Testis (tissue), 3 donors: ENCODE measurements around the gene GPR162. TPM values are rescaled to one million over a fixed set of nuclear protein-coding genes. Genes with fewer than 3 reads are reported as not detected.
"Not testable (repeated sequence)": the region's sequence is repeated elsewhere in the genome, so short reads cannot be mapped to it uniquely, and the experiment has no call there.

Experiments
- DNase-seq: peaks from one replicate; pipeline ENCODE4 v3.0.0-alpha.2; 2019
- H3K27ac ChIP-seq, 2 donors: fragments of 200-600 bp; sonication (generic); one replicate each; pipeline ENCODE4 v1.5.1; 2019
- H3K27me3 ChIP-seq: fragments of 200-600 bp; sonication (generic); one replicate; pipeline ENCODE4 v1.5.1; 2019
- H3K36me3 ChIP-seq: fragments of 200-600 bp; sonication (generic); one replicate; pipeline ENCODE4 v1.5.1; 2017; ENCODE audit warnings: low read depth; ENCODE audit errors: missing control alignments
- H3K4me1 ChIP-seq: fragments of 200-600 bp; sonication (generic); one replicate; pipeline ENCODE4 v1.5.1; 2019
- H3K4me3 ChIP-seq, 2 donors: fragments of 200-600 bp; sonication (generic); one replicate each; pipeline ENCODE4 v1.5.1; 2017 to 2019
- H3K9me3 ChIP-seq: fragments of 200-600 bp; sonication (generic); one replicate; pipeline ENCODE4 v1.5.1; 2017
- CTCF ChIP-seq, 3 experiments: fragments of 450-650 bp in 2 of 3; fragments of 200-600 bp in 1 of 3; sonication (generic) in 1 of 3; IDR thresholded peaks; one replicate each; pipeline ENCODE4 v1.5.1; 2016 to 2019; ENCODE audit warnings: antibody characterized with exemption in 3 of 3, mild to moderate bottlenecking in 2 of 3, moderate library complexity in 1 of 3
- POLR2A ChIP-seq: fragments of 450-650 bp; IDR thresholded peaks from one replicate; pipeline ENCODE4 v1.6.1; 2017; ENCODE audit warnings: antibody characterized with exemption, mild to moderate bottlenecking, moderate library complexity
- WGBS, 2 donors: methylation state at CpG; one replicate each; pipeline ENCODE4 v1.1.5; 2018; 5-methylcytosine and 5-hydroxymethylcytosine counted together
- intact Hi-C: fragments of 100-400 bp; cut with DNase I; formaldehyde crosslinking; loops from one replicate; pipeline ENCODE4 v1.15.1; 2023; ENCODE audit warnings: low total_unique reads
- polyA plus RNA-seq: library from polyadenylated mRNA; stranded (reverse); fragments of 350-450 nt; fragmentation: Illumina TruSeq; extraction: RNeasy Lipid Tissue Mini Kit (QIAGEN cat#74804); gene quantifications from one replicate; pipeline ENCODE4 v1.2.3, GENCODE V29; 2014; ENCODE audit warnings: low read depth, low replicate concordance; ENCODE audit not compliant: insufficient read depth
- total RNA-seq, 2 donors: library from RNA; depleted of rRNA; stranded (reverse); fragments of >200 nt; gene quantifications; one replicate each; pipeline ENCODE4 v1.2.3, GENCODE V29; 2016

GPR162 gene
- total and polyA plus RNA-seq, 3 donors from 2014 or later: 0.94 to 2.2 (median 1.8) TPM

GRCh38 chr12:6861391-6861790 is 39.8 kb downstream of the GPR162 start:
- intact Hi-C loops: no loop called here
- Histone ChIP-seq H3K27ac (no peak overlapping the region), H3K36me3 (no peaks in the 10 kb centered on the region), H3K4me3 (no peak overlapping the region), H3K27me3 (no peaks in the 10 kb centered on the region), H3K9me3 (no peaks in the 10 kb centered on the region), H3K4me1 (no peaks in the 10 kb centered on the region)
- TF ChIP-seq CTCF (IDR thresholded peaks at IDR 0.05) (no peak), POLR2A (no peak)
- DNase-seq: no peak
- WGBS, 2 donors: 93 to 95% methylated on average over 7 to 9 of the region's 9 CpGs

- DNase-seq: no peak
- Histone ChIP-seq H3K27ac (no peak overlapping the region), H3K4me1 (peaks cover 6% of the 10 kb centered on the region), H3K27me3 (no peaks in the 10 kb centered on the region), H3K4me3 (no peak overlapping the region), H3K9me3 (no peaks in the 10 kb centered on the region), H3K36me3 (no peaks in the 10 kb centered on the region)
- TF ChIP-seq CTCF (IDR thresholded peaks at IDR 0.05) (no peak), POLR2A (no peak)
- intact Hi-C loops: no loop called here
- WGBS, 2 donors: 89% methylated on average over 11 of the region's 11 CpGs
These were observed 41.4 kb downstream of the GPR162 start for GRCh38 chr12:6863033-6863432.

GRCh38 chr12:6863586-6864321 is 42.1 kb downstream of the GPR162 start:
- TF ChIP-seq CTCF (IDR thresholded peaks at IDR 0.05) (no peak), POLR2A (no peak)
- DNase-seq: no peak
- intact Hi-C loops: no loop called here
- H3K36me3 ChIP-seq: no peaks in the 10 kb centered on the region
- WGBS, 2 donors: 94 to 97% methylated on average over 10 to 16 of the region's 16 CpGs
- no peak overlapping the region for H3K4me3 ChIP-seq
- no peak overlapping the region for H3K27ac ChIP-seq
- H3K4me1 ChIP-seq: peaks cover 11% of the 10 kb centered on the region
- H3K27me3 ChIP-seq: no peaks in the 10 kb centered on the region
- no peaks in the 10 kb centered on the region for H3K9me3 ChIP-seq

GRCh38 chr12:6865307-6865706 is 43.7 kb downstream of the GPR162 start:
- H3K27ac ChIP-seq, H3K4me3 ChIP-seq, DNase-seq, H3K9me3 ChIP-seq, H3K27me3 ChIP-seq, H3K36me3 ChIP-seq, intact Hi-C loops: not testable (repeated sequence)
- 91 to 96% methylated on average over 5 of the region's 5 CpGs for WGBS, 2 donors
- peaks cover 22% of the 10 kb centered on the region for H3K4me1 ChIP-seq

- H3K4me3 ChIP-seq: peak overlapping the region in 1 of 2 donors; percentile 90
These were observed 44.7 kb downstream of the GPR162 start for GRCh38 chr12:6866163-6866919.

More at GRCh38 chr12:6866163-6866919, 44.7 kb downstream of the GPR162 start:
- Histone ChIP-seq H3K36me3 (no peaks in the 10 kb centered on the region), H3K4me1 (peaks cover 23% of the 10 kb centered on the region), H3K9me3 (no peaks in the 10 kb centered on the region), H3K27me3 (no peaks in the 10 kb centered on the region), H3K27ac (peak overlapping the region; percentile 90 to 95)
- intact Hi-C loops: no loop called here
- DNase-seq: no peak
- 47 to 62% methylated on average over 16 to 19 of the region's 19 CpGs for WGBS, 2 donors
- TF ChIP-seq POLR2A (no peak), CTCF (IDR thresholded peaks at IDR 0.05) (no peak)
